H1 (cell line): Measurements from ENCODE around the gene THTPA. TPM values are rescaled to one million over a fixed set of nuclear protein-coding genes. Genes with fewer than 3 reads are reported as not detected.

Experiments
- SUZ12 ChIP-seq: fragments of 200-600 bp; sonication (generic); IDR thresholded peaks from 2 replicates; pipeline ENCODE4 v1.6.1; 2012; ENCODE audit warnings: mild to moderate bottlenecking, inconsistent platforms, low read length, moderate library complexity, mixed read lengths
- polyA plus RNA-seq, 7 experiments: library from polyadenylated mRNA; depleted of rRNA in 3 of 7; stranded (reverse) in 5 of 7; unstranded in 2 of 7; fragments of >200 nt in 5 of 7; fragments of 200-250 nt in 2 of 7; gene quantifications; 1 replicate in 5 of 7; 2 replicates in 1 of 7; 4 replicates in 1 of 7; pipeline versions ENCODE4 v1.2.1 to v1.2.3, GENCODE V29; 2011 to 2013; ENCODE audit warnings: missing spikeins in 2 of 7, mixed read lengths in 2 of 7
- total RNA-seq: library from RNA; stranded (reverse); fragmentation: NEBNext Ultra II Directional; extraction: Animal tissue kit (Norgen Biotek cat#: 25700); gene quantifications from 2 replicates; pipeline ENCODE4 v1.2.1, GENCODE V29; 2021

The THTPA gene
- total and polyA plus RNA-seq, 2 of the 8 experiments (the other 6 are each of a cell fraction or from before 2014, with no cell fraction given): 16.6 to 19.0 TPM

DNA sequence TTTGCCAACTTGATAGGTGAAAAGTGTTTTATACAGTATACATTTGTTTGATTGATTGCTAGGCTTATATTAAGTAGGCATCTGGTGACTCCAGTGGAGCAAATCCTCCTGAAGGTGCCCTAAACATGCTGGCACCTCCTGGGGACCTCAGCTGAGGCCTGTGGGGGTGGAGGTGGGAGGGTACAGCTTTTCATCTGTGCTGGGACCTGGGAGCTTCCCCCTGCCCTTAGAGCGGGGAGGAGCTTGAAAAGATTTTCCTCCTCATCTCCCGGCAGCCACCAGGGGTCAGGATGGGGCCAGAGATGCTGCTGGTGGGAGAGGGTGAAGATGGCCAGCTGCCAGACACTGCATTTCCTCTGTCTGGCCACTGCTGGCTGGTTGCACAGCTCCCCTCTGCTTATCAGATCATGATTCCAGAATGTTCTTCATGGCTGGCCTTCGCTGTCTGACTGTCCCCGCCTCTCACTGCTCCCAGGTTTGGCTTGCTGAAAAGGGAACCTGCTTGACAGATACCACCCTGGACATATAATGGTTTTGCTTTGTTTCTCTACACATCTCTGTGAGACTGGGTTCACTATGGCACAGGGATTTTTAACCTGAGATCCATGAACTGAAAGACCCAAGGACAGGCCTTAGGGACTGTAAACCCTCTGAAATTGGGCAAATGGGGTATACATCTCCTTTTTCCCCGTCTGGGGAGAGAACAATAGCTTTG is 33.0 kb downstream of the THTPA start (continued):
- TF ChIP-seq SUZ12: no peak
